ENCODE results near the gene C11orf16.
A peak's percentile ranks its signal among the peaks of the same experiment; 100 is the strongest.
"Not testable (repeated sequence)": the region's sequence is repeated elsewhere in the genome, so short reads cannot be mapped to it uniquely, and the experiment has no call there.

The C11orf16 gene, protein sequence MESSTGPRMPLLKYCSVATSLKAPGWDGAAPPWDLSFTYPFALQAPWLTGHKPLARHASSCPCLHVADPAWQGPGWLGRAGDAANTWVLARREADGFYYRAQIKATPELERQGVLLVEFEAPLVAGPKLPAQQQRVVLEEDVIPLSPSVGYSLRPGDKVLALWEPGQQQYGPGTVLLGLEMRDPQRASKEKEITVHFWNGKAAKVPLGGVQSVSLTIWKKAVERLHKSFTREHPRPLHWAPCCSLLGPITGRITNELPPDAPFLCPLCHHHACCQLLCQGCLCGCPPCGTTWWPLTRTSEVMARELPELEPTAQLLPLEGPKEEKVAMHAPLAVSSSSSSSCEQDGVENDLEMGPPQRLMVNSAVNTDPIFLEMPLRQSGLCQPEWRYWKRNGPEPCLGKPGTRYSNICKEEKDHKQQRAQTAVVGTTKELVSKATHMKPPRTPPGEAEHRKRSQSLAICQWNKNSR

DNA sequence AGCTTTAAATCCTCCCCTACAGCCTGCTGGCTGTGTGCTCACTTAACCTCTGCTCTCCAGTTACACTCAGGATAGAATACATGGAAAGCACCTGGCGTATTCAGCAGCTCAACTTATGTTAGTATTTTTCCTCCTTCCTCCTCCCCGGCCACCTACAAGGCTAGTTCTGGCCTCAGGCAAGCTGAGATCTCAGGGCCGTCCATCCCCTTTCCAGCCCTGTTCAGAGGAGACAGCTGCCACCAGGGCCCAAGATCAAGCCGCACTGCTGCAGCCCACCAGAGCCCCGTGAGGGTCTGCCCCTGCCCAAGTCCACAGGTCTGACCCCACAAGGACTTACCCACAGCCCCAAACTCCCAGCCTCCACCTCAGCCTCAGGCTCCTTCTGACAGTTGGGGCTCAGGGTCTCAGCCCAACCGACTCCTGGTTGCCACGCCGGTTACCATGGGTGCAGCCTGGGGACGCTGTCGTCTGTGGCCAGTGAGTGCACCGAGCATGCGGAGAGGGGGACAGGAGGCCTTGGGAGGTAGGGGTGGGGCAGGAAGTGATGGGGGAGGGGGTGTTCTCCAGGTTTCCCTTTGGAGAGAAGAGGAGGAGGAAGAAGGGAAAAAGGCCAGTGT is at the start of gene C11orf16:
C11orf16 (minus strand) TSS at position 384 of the 617 bp plus-strand sequence. CDS start 639 bp downstream, outside the sequence.
- DNase-seq (ENCODE audit: low read depth), result no peak

DNA sequence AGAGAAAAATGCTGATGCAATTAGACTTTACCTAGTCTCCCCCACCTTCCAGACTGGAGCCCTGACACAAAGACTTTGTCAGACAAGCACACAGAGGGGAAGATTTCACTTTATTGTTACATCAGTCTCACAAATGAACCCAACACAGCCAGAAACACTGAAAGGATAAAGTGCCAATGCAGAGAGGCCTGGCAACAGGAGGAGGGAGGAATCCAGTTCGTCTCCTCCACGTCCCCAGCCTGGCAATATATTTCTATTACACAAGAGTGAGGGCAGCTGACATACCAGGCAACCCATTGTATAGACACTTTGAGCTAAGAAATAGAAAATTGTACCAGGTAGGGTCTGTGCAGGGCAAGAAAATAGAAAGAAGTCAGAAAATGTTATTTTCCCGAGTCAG is 47.7 kb upstream of the C11orf16 start:
- DNase-seq (ENCODE audit: low read depth), result no peak

DNA sequence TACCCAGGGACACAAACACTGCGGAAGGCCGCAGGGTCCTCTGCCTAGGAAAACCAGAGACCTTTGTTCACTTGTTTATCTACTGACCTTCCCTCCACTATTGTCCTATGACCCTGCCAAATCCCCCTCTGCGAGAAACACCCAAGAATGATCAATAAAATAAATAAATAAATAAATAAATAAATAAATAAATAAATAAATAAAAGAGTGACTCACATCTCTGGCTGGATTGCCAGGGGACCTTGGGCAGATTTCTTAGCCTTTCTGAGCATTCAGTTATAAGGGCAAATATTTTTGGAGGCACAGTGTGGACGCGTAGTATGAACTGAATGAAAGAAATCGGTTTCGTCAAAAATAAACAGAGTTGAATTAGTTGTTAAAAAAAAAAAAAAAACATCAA is 46.6 kb upstream of the C11orf16 start:
- DNase-seq (ENCODE audit: low read depth), result not testable (repeated sequence)

DNA sequence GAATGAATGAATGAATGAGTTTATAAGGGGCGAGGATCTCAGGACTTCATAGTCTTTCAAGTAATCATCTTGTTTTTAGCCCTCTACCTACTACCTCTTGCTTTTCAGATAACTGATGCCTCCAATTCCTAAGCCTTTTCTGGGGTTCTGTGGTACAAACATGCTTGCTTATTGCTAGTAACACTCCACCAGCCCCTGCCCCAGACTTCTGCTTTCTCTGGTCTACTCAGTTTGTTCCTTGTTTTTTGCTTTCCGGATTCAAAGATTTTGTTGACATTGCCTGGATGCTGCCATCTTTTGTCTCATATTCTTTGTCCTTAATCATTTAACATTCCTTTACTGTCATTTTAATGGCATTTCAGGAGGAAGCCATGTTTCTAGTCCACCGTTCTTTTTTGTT is 40.4 kb upstream of the C11orf16 start:
- no peak for DNase-seq (ENCODE audit: low read depth)

- no peak for DNase-seq (ENCODE audit: low read depth)
Observed at GRCh38 chr11:8971924-8972316, 39.2 kb upstream of the C11orf16 start.

DNA sequence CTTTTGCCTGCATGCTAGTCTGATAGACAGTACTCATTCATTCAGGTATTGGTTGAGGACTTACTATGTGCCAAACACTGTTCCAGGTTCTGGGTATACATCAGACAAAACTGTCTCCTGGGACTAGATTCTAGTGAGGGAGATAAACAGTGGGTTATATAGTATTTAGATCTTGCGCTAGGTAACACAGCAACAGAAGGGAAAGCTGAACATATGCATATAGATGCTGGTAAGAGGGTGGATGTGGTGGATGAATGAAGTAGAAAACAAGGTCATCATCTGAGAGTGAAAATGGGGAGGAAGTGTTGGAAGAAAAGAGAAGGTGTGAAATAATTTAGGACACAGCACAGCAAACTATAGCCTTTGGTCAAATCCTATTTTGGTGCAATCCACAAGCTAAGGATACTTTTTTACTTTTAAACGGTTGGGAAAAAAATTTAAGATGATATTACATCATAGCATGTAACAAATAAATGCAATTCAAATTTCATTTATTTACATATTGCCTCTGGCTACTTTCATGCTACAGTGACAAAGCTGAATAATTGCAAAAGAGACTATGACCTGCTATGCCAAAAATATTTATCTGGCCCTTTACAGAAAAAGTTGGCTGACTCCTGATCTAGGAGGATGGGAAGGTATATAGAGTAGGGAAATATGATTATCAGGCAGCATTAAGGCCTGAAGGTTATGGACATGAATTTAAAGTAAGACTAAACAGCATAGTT is 38.6 kb upstream of the C11orf16 start:
- no peak for DNase-seq (ENCODE audit: low read depth)

GRCh38 chr11:8967184-8967583 is 34.4 kb upstream of the C11orf16 start:
- no peak for DNase-seq (ENCODE audit: low read depth)

- DNase-seq (ENCODE audit: low read depth), result peak; percentile 63
Observed at GRCh38 chr11:8964324-8965320, 31.9 kb upstream of the C11orf16 start, which contains the start of gene TMEM9B. Gene TMEM9B, minus strand, starts transcription at chr11:8964442. Its CDS starts 129 bp downstream, at chr11:8964313.

- peak; percentile 50 for DNase-seq (ENCODE audit: low read depth)
Observed at GRCh38 chr11:8963569-8964323, 31.0 kb upstream of the C11orf16 start.

- no peak for DNase-seq (ENCODE audit: low read depth)
Observed at GRCh38 chr11:8962841-8963240, 30.1 kb upstream of the C11orf16 start.

GRCh38 chr11:8961401-8961800 is 28.7 kb upstream of the C11orf16 start:
- no peak for DNase-seq (ENCODE audit: low read depth)

DNA sequence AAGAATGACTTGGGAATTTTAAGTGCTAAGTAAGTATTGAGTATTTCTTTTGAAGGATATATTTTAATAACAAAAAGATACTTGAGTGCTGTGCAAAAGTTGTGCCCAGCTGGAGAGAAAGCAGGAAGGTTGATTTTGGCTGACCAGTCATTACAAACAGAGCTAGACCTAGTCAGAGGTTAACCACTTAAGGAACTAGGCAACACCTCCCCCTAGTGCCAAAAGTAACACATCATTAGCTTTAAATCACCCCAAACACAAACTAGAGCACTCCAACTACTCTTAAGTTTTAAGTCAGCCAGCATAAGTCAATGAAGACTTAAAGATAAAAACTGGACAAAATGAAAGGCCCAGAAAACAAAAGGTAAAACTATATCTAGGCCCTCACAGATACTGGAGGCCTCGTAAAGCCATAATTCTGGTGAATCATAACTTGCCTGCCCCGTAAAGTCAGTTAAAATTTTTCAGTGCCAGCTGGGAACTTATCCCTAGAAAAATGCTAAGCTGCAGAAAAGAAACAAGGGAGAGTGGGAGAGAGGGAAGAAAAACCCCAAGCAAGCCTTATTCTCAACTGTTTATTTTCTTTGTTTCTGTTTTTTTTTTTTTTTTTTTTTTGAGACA is 26.9 kb upstream of the C11orf16 start:
- no peak for DNase-seq (ENCODE audit: low read depth)

- DNase-seq (ENCODE audit: low read depth), result no peak
Observed at GRCh38 chr11:8956860-8957259, 24.1 kb upstream of the C11orf16 start.

GRCh38 chr11:8948886-8949285 is 16.1 kb upstream of the C11orf16 start:
- no peak for DNase-seq (ENCODE audit: low read depth)

- DNase-seq (ENCODE audit: low read depth), result no peak
Observed at GRCh38 chr11:8947230-8947943, 14.6 kb upstream of the C11orf16 start.

GRCh38 chr11:8942518-8943066 is 9.8 kb upstream of the C11orf16 start, which contains the start of gene ASCL3:
Gene ASCL3, minus strand, starts transcription at chr11:8943016. Its CDS starts 4,855 bp downstream, at chr11:8938161.
- no peak for DNase-seq (ENCODE audit: low read depth)

GRCh38 chr11:8941341-8942103 is 8.8 kb upstream of the C11orf16 start:
- DNase-seq (ENCODE audit: low read depth), result no peak

GRCh38 chr11:8937659-8938058 is 4.9 kb upstream of the C11orf16 start:
- no peak for DNase-seq (ENCODE audit: low read depth)

All from stimulated activated CD8-positive, alpha-beta memory T cell treated with anti-CD3 and anti-CD28 coated beads, Interleukin-7, amount 100 ng/mL, for 24 hours (primary cell).